HG03432 (cell line): Measurements from ENCODE around the gene DNAJC6.

Experiments used
- ATAC-seq: cut with Tn5 transposase; IDR thresholded peaks from one replicate; pipeline ENCODE4 v1.9.1; 2021; ENCODE audit warnings: mild to moderate bottlenecking, moderate library complexity; ENCODE audit not compliant: unreplicated experiment

DNAJC6 gene

GRCh38 chr1:65292861-65293593 lies 16.3 kb upstream of the DNAJC6 start:
- no peak for ATAC-seq

GRCh38 chr1:65297706-65298105 lies 11.6 kb upstream of the DNAJC6 start:
- no peak for ATAC-seq

- no peak for ATAC-seq
These were observed 10.0 kb upstream of the DNAJC6 start for GRCh38 chr1:65299328-65299727.

- no peak for ATAC-seq
These were observed 501 bp upstream of the DNAJC6 start for GRCh38 chr1:65308781-65309303.

- peak; percentile 21 for ATAC-seq
These were observed 790 bp downstream of the DNAJC6 start for GRCh38 chr1:65310078-65310587.

GRCh38 chr1:65311760-65312159 lies 2.4 kb downstream of the DNAJC6 start:
- no peak for ATAC-seq

- ATAC-seq: no peak
These were observed 6.9 kb downstream of the DNAJC6 start for GRCh38 chr1:65316233-65316632.

- no peak for ATAC-seq
These were observed 8.7 kb downstream of the DNAJC6 start for GRCh38 chr1:65317866-65318653.

GRCh38 chr1:65319141-65319540 lies 9.8 kb downstream of the DNAJC6 start:
- ATAC-seq: no peak

- ATAC-seq: no peak
These were observed 10.4 kb downstream of the DNAJC6 start for GRCh38 chr1:65319754-65320153.

- no peak for ATAC-seq
These were observed 12.5 kb downstream of the DNAJC6 start for GRCh38 chr1:65321879-65322278.

- ATAC-seq: peak; percentile 50
These were observed 13.9 kb downstream of the DNAJC6 start for GRCh38 chr1:65323246-65323645.

GRCh38 chr1:65330021-65330420 lies 20.7 kb downstream of the DNAJC6 start:
- no peak for ATAC-seq

GRCh38 chr1:65330822-65331221 lies 21.5 kb downstream of the DNAJC6 start:
- ATAC-seq: no peak

GRCh38 chr1:65332821-65333220 lies 23.5 kb downstream of the DNAJC6 start:
- ATAC-seq: no peak

- no peak for ATAC-seq
These were observed 24.7 kb downstream of the DNAJC6 start for GRCh38 chr1:65334081-65334480.

- ATAC-seq: no peak
These were observed 30.6 kb downstream of the DNAJC6 start for GRCh38 chr1:65339866-65340468.

GRCh38 chr1:65341381-65341780 lies 32.0 kb downstream of the DNAJC6 start:
- no peak for ATAC-seq

GRCh38 chr1:65343286-65343685 lies 33.9 kb downstream of the DNAJC6 start:
- ATAC-seq: no peak

- no peak for ATAC-seq
These were observed 35.0 kb downstream of the DNAJC6 start for GRCh38 chr1:65344171-65344814.

GRCh38 chr1:65346190-65346589 lies 36.8 kb downstream of the DNAJC6 start:
- no peak for ATAC-seq
